SK-N-MC (cell line): ENCODE data around the gene TMPRSS6.

ENCODE experiments used
- EZH2 ChIP-seq: fragments of 200-600 bp; sonication (generic); IDR thresholded peaks from one replicate; pipeline ENCODE4 v1.6.1; 2017; ENCODE audit warnings: antibody characterized with exemption
- POLR2AphosphoS5 ChIP-seq: IDR thresholded peaks from 2 replicates; pipeline ENCODE4 v1.6.1; 2012; ENCODE audit warnings: mild to moderate bottlenecking, low read depth, low read length, borderline replicate concordance

- TF ChIP-seq POLR2AphosphoS5 (no peak), EZH2 (no peak)
Measured at GRCh38 chr22:37027556-37027955, 82.0 kb downstream of the TMPRSS6 start.
